GM18861 (cell line): ENCODE data around the gene GALNT1.
A peak's percentile ranks its signal among the peaks of the same experiment; 100 is the strongest.
"Not testable (repeated sequence)": the region's sequence is repeated elsewhere in the genome, so short reads cannot be mapped to it uniquely, and the experiment has no call there.

ENCODE experiments used
- ATAC-seq: cut with Tn5 transposase; IDR thresholded peaks from one replicate; pipeline ENCODE4 v1.9.1; 2021; ENCODE audit not compliant: unreplicated experiment

The GALNT1 gene

GRCh38 chr18:35581546-35581897, at the start of gene GALNT1:
Gene GALNT1 (plus strand): TSS chr18:35581740. CDS start chr18:35654663, 72,923 bp downstream.
- ATAC-seq = no peak

DNA sequence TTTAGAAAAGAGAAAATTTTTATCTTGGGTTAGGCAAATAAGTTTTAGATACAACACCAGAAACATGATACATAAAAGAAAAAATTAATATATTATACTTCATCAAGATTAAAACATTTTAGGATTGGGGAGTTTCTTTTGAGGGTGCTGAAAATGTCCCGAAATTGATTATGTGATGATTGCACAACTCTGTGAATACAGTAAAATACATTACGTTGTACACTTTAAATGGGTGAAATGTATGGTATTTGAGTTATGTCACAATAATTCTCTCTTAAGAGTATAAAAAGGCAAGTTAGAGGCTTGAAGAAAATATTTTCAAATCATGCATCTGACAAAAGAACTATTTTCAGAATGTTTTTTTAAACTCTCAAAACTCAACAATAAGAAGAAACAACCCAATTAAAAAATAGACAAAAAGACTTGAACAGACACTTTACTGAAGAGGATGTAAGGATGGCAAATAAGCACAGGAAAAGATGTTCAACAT, 47.6 kb upstream of the GALNT1 start:
- no peak for ATAC-seq

DNA sequence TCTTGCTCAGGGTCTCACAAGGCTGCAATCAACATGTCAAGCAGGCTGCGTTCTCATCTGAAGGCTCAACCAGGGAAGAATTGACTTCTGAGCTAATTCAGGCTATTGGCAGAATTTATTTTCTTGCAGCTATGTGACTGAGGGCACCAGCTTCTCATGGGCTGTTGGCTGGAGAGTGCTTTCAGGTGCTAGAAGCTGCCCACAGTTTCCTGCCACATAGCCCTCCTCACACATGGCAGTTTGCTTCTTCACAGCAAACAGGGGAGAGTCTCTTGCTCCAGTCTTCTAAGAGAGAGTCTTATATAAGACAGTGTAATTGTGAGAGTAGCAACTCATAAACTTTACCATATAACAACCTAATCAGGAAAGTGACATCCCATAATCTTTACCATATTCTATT, 46.2 kb upstream of the GALNT1 start:
- no peak for ATAC-seq

DNA sequence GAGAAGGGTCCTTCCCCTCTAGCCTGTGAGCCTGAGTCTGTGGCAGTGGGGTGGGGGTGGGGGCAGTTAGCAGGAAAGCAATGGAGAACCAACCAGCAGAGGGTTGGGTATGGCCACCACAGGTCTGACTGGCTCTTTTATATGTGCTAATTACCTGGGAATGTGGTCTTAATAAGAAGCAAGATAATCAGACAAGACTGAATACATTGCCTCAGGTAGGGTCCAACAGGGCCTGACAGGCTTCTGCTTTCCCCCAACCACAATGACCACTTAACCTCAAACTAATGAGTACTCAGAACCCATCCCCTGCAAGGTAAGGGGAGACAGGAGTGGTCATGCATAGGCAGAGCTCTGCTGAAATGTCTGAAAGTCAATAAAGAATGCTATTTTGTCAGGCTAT, 39.2 kb upstream of the GALNT1 start:
- ATAC-seq = no peak

DNA sequence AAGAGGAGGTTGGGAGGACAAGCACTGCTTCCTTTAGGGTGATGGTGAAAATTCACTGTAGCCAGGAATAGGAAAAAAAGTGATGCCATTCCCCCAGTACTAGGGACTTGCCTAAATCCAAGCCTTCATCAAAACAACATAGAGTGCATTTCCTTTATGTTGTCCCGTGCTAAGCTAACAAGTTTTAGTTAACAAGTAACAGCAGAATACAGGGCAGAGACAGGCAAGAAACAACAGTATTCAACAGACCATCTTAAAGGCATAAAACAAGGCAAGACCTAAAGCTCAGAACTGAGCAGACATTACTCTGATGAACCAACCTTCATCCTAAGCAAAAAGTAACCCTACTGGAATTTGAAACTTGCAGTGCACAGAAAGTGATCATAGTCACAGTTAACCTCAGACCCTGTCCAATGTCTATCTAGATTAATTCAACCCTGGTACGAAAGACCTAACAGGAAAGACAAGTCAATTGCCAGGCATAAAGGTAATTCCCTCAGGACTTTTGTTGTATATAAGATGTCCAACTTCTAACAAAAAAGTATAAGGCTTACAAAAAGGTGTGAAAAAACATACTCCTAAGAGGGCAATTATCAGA, 34.4 kb upstream of the GALNT1 start:
- ATAC-seq = no peak

DNA sequence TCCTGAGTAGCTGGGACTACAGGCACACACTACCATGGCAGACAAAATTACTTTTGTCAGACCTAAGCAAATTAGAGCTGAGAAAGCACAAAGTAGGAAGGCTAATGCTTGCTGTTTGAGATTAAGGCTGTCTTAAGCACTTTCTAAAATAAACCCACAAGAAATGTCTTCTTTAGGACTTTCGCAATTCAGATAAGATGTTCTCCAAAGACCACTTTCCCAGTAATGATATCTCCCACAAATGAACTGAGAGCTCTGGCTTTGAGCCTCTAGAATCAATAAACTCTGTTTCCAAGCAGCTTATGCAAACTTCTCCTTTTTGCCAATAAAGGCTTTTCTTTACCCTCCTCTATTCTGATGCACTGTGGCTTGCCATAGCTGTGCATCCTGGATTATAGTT, 32.0 kb upstream of the GALNT1 start:
- no peak for ATAC-seq

DNA sequence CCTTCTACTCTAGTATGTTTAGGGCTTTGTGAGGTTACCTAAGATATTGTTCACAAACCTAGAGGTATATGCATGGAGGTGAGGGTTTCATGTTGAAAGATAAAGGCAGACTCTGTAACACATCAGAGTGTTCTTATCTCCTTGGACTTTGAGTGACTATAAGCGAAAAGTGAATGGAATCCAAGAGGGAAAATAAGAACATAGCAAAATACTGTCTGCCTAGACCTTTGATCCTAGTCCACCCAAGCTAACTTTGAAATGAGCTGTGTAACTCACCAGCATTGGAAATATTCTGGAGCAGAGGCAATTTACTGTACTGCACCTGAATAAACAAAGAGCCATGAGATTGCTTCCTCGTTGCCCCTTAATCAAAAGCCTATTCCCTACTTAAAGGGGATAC, 28.2 kb upstream of the GALNT1 start:
- no peak for ATAC-seq

DNA sequence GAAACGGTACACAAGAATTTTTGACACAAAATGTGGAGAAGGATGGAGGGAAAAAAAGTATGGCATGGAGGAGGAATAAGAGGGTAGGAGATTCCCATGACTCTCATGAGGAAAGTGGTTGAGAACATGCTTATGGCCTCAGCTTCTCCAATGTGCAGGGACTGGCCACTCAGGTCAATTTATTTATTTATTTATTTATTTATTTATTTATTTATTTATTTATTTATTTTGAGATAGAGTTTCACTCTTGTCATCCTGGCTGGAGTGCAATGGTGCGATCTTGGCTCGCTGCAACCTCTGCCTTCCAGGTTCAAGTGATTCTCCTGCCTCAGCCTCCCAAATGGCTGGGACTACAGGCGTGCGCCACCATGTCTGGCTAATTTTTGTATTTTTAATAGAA, 26.0 kb upstream of the GALNT1 start:
- ATAC-seq = not testable (repeated sequence)

DNA sequence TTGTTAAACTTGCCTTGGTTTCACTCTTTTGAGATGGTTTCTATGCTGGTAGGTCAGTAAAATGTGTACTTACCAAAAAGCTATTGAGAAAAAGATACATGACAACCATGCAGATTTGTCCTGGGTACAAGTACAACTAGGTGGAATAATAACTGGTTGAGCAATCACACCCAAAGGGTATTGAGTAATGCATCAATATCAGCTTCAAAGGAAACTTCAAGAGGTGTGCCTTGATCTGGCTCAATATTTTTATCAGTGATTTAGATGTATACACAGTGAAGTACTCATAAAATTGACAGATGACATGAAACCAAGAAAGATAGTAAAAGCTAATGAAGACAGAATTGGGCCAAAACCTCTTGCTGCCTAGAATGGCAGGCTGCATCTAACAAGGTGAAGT, 21.7 kb upstream of the GALNT1 start:
- ATAC-seq = no peak

DNA sequence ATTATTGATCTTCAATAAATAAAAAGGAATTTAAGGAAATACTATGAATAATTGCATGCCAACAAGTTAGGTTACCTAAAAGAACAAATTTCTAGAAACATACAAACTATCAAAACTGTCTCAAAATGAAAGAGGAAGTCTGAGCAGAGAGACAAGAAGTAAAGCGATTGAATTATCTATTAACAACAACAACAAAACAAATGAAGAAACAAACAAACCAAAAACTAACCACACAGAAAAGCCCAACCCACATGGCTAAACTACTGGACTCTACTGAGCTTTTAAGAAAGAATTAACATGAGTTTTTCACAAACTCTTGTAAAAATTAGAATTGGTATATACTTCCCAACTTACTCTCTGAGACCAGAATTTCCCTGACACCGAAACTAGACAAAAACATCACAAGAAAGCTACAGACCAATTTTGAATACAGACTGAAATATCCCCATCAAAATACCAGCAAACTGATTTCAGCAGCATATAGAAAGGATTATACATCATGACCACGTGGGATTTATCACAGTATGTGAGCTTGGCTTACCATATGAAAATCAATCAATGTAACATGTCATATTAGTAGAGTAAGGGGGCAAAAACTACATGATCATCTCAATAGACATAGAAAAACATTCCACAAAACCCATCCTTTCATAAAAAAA, 16.6 kb upstream of the GALNT1 start:
- peak; percentile 94 for ATAC-seq

- ATAC-seq = no peak
These were observed 15.5 kb upstream of the GALNT1 start for GRCh38 chr18:35566019-35566418.

GRCh38 chr18:35570182-35570581, 11.4 kb upstream of the GALNT1 start:
- no peak for ATAC-seq

DNA sequence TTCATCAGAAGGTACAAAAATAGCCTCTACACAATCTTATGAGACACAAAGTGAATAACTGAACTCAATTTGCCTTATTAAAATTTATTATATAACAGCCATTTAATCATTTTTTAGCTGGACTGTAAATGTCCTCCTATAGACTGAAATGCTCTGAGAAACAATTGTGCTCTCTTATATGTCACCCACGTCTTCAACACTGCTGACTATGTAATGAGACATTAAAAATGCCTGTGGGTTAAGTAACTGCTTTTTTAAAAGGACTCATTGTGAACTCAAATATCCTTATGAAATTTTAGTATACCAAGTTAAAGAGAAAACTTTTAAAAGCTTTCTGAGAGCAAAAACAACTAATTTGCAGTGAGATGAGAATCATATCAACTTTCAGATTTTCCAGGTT, 10.4 kb upstream of the GALNT1 start:
- ATAC-seq = no peak

DNA sequence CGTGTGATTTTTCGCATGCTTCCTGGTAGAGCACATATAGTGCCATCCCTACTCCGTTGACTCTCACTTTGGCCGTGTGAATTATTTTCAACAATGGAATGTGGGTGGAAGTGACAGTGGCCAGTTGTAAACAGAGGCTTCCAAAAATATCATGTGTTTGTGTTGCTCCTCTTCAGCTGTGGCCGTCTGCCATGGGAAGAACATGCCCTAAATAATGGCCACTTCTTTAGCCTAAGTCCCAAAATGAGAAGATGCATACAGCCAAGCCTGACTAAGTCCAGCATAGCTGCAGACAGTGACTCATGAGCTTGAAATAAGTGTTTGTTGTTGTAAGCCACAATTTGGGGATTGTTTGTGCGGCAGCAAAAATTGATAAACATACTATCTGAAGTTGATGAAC, 8.9 kb upstream of the GALNT1 start:
- ATAC-seq = no peak

DNA sequence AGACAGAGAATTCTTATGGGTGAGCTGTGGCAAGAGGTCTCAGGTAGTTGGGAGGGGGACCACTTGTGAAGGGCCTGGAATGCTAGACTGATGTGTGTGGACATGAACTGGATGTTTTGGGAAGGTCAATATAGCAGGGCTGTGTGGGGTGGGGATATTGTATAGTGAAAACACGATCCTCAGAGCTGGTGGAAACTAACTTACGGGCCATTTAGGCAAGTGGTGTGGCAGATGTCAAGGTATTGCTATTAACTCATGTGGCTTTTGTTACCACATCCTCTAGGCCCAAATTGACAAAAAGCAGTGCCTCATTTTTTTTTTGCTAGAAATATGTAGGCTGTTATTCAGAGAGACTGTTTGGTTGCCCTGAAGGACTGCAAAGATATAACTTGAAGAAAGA, 8.0 kb upstream of the GALNT1 start:
- ATAC-seq = no peak

DNA sequence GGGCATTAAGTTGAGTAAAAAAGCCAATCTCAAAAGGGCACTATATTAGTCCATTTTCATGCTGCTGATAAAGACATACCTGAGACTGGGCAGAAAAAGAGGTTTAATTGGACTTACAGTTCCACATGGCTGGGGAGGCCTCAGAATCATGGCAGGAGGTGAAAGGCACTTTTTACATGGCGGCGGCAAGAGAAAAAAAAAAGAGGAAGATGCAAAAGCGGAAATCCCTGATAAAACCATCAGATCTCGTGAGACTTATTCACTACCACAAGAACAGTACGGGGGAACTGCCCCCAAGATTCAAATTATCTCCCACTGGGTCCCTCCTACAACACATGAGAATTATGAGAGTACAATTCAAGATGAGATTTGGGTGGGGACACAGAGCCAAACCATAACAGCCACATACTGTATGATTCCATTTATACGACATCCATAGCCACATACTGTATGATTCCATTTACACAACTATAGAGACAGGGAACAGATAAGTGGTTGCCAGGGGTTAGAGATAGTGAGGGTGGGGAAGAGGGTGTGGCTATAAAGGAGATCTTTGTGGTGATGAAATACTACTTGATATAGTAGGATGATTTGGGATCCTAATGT, 5.2 kb upstream of the GALNT1 start:
- not testable (repeated sequence) for ATAC-seq

DNA sequence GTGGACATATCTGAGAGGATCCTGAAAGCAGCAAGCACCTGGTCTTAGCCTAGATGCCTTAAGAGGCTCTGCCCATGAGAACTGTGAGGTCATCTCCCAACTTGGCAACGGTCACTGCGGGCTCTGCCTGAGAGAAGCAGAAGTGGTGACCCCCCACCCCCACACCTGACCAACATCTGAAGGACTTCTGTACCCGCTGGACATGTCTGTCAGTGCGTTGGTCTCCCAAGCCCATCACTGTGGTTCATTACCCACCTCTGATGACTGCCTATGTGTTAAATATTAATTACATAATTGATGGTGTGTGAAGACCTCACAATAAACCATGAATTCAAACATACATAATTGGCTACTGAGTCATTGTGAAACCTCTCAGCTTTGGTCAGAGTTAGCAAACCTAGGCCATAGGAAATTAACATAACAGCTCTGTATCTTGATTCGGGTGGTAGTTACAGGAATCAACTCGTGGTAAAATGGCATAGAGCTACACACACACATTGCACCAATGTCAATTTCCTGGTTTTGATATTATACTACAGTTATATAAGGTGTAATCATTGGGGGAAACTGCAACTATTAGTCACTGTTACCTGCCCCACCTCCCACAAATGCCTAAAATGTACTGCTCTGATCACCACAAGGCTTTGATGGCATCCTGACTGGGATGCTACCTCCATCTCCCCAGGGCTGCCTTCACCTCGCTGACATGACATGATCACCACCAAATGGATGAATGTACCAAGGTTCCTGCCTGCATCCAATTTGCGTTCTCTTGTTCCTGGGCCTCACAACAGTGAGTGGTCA, 4.3 kb upstream of the GALNT1 start:
- peak; percentile 72 for ATAC-seq

GRCh38 chr18:35578481-35578880, 3.1 kb upstream of the GALNT1 start:
- ATAC-seq = no peak

- no peak for ATAC-seq
These were observed 2.6 kb upstream of the GALNT1 start for GRCh38 chr18:35578936-35579335.

- ATAC-seq = peak; percentile 20
These were observed 620 bp upstream of the GALNT1 start for GRCh38 chr18:35580701-35581539.
